ENCODE measurements around the gene CD81. TPM values are rescaled to one million over a fixed set of nuclear protein-coding genes. Genes with fewer than 3 reads are reported as not detected.

Gene CD81
- total RNA-seq, 1 experiment from 2014 or later = 237 TPM

DNA sequence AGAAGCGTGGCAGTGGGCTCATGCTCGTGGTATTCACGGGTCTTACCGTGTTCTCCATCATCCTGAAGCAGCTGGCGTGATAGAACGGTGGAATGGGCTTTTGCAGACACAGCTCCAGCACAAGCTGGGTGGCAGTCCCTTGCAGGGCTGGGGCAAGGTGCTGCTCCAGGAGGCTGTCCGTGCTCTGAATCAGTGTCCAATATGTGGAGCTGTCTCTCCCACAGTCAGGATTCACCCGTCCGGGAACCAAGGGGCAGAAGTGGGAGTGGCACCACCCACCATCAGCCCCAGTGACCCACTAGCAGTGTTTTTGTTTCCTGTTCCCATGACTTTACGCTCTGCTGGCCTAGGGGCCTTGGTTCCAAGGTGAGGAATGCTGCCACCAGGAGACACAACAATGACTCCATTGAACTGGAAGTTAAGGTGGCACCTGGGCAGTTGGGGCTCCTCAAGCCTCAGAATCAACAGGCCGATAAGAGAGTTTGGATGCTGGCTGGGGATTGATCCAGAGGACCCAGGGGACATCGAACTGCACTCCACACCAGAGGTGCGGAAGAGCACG lies 16.9 kb upstream of the CD81 start:
- no peak overlapping the region for H3K4me3 Mint-ChIP-seq
- ChIA-PET POLR2A (no interaction called here), CTCF (no interaction called here)
- peaks cover 23% of the 10 kb centered on the region for H3K27me3 Mint-ChIP-seq (ENCODE audit: low read depth)
- no peak for TF ChIP-seq ETV6 (CRISPR knock-in tag; IDR thresholded peaks at IDR 0.05)
- TF ChIP-seq, protein P1, sequence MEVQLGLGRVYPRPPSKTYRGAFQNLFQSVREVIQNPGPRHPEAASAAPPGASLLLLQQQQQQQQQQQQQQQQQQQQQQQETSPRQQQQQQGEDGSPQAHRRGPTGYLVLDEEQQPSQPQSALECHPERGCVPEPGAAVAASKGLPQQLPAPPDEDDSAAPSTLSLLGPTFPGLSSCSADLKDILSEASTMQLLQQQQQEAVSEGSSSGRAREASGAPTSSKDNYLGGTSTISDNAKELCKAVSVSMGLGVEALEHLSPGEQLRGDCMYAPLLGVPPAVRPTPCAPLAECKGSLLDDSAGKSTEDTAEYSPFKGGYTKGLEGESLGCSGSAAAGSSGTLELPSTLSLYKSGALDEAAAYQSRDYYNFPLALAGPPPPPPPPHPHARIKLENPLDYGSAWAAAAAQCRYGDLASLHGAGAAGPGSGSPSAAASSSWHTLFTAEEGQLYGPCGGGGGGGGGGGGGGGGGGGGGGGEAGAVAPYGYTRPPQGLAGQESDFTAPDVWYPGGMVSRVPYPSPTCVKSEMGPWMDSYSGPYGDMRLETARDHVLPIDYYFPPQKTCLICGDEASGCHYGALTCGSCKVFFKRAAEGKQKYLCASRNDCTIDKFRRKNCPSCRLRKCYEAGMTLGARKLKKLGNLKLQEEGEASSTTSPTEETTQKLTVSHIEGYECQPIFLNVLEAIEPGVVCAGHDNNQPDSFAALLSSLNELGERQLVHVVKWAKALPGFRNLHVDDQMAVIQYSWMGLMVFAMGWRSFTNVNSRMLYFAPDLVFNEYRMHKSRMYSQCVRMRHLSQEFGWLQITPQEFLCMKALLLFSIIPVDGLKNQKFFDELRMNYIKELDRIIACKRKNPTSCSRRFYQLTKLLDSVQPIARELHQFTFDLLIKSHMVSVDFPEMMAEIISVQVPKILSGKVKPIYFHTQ (CRISPR knock-in tag; IDR thresholded peaks at IDR 0.05) = no peak
- TF ChIP-seq EMX1 (CRISPR knock-in tag; IDR thresholded peaks at IDR 0.05) = no peak
- no peak for TF ChIP-seq CBFB (CRISPR knock-in tag; IDR thresholded peaks at IDR 0.05; ENCODE audit: low read depth)
- TF ChIP-seq, protein P2, sequence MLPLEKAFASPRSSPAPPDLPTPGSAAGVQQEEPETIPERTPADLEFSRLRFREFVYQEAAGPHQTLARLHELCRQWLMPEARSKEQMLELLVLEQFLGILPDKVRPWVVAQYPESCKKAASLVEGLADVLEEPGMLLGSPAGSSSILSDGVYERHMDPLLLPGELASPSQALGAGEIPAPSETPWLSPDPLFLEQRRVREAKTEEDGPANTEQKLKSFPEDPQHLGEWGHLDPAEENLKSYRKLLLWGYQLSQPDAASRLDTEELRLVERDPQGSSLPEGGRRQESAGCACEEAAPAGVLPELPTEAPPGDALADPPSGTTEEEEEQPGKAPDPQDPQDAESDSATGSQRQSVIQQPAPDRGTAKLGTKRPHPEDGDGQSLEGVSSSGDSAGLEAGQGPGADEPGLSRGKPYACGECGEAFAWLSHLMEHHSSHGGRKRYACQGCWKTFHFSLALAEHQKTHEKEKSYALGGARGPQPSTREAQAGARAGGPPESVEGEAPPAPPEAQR (CRISPR knock-in tag; IDR thresholded peaks at IDR 0.05) = no peak
- no peak for TF ChIP-seq ZNF396 (CRISPR knock-in tag; IDR thresholded peaks at IDR 0.05; ENCODE audit: borderline replicate concordance)
- no peak for TF ChIP-seq ZNF423 (CRISPR knock-in tag; IDR thresholded peaks at IDR 0.05)
- TF ChIP-seq, protein P3, sequence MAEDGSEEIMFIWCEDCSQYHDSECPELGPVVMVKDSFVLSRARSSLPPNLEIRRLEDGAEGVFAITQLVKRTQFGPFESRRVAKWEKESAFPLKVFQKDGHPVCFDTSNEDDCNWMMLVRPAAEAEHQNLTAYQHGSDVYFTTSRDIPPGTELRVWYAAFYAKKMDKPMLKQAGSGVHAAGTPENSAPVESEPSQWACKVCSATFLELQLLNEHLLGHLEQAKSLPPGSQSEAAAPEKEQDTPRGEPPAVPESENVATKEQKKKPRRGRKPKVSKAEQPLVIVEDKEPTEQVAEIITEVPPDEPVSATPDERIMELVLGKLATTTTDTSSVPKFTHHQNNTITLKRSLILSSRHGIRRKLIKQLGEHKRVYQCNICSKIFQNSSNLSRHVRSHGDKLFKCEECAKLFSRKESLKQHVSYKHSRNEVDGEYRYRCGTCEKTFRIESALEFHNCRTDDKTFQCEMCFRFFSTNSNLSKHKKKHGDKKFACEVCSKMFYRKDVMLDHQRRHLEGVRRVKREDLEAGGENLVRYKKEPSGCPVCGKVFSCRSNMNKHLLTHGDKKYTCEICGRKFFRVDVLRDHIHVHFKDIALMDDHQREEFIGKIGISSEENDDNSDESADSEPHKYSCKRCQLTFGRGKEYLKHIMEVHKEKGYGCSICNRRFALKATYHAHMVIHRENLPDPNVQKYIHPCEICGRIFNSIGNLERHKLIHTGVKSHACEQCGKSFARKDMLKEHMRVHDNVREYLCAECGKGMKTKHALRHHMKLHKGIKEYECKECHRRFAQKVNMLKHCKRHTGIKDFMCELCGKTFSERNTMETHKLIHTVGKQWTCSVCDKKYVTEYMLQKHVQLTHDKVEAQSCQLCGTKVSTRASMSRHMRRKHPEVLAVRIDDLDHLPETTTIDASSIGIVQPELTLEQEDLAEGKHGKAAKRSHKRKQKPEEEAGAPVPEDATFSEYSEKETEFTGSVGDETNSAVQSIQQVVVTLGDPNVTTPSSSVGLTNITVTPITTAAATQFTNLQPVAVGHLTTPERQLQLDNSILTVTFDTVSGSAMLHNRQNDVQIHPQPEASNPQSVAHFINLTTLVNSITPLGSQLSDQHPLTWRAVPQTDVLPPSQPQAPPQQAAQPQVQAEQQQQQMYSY (CRISPR knock-in tag; IDR thresholded peaks at IDR 0.05) = no peak
- TF ChIP-seq SMAD4 (CRISPR knock-in tag; IDR thresholded peaks at IDR 0.05) = no peak
- TF ChIP-seq, protein P4, sequence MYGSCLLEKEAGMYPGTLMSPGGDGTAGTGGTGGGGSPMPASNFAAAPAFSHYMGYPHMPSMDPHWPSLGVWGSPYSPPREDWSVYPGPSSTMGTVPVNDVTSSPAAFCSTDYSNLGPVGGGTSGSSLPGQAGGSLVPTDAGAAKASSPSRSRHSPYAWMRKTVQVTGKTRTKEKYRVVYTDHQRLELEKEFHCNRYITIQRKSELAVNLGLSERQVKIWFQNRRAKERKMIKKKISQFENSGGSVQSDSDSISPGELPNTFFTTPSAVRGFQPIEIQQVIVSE (CRISPR knock-in tag; IDR thresholded peaks at IDR 0.05; ENCODE audit: borderline replicate concordance) = no peak
- no peak for TF ChIP-seq RELA (CRISPR knock-in tag; IDR thresholded peaks at IDR 0.05; ENCODE audit: borderline replicate concordance)
- TF ChIP-seq, protein P5, sequence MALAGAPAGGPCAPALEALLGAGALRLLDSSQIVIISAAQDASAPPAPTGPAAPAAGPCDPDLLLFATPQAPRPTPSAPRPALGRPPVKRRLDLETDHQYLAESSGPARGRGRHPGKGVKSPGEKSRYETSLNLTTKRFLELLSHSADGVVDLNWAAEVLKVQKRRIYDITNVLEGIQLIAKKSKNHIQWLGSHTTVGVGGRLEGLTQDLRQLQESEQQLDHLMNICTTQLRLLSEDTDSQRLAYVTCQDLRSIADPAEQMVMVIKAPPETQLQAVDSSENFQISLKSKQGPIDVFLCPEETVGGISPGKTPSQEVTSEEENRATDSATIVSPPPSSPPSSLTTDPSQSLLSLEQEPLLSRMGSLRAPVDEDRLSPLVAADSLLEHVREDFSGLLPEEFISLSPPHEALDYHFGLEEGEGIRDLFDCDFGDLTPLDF (CRISPR knock-in tag; IDR thresholded peaks at IDR 0.05) = no peak
- no peak overlapping the region for H3K27ac Mint-ChIP-seq
- H3K36me3 Mint-ChIP-seq = peaks cover 2% of the 10 kb centered on the region; the same call in 1 of the 2 replicates
- H3K4me1 Mint-ChIP-seq = no peaks in the 10 kb centered on the region
- peaks cover 15% of the 10 kb centered on the region for H3K9me3 Mint-ChIP-seq
- no peak for ATAC-seq
- DNase-seq (ENCODE audit: low spot score) = no peak

DNA sequence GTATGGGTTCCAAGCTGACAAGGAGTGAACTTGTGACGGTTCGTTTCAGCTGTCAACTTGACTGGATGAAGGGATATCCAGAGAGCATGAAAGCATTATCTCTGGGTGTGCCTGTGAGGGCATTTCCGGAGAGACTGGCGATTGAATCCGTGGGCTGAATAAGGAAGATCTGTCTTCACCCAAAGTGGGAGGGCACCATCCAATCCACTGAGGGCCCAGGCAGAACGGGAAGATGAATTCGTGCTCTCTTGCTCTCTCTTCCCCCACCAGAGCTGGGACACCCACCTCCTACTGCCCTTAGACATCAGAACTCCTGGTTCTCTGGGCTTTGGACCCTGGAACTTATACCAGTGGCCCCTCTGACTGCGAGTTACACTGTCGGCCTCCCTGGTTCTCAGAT lies 15.5 kb upstream of the CD81 start:
- H3K4me3 Mint-ChIP-seq = no peak overlapping the region
- H3K4me1 Mint-ChIP-seq = no peaks in the 10 kb centered on the region
- ATAC-seq (no peak), DNase-seq (ENCODE audit: low spot score) (no peak)
- H3K27me3 Mint-ChIP-seq (ENCODE audit: low read depth) = peaks cover 17% of the 10 kb centered on the region
- POLR2A ChIA-PET = no interaction called here
- peaks cover 6% of the 10 kb centered on the region for H3K9me3 Mint-ChIP-seq
- no peak overlapping the region for H3K27ac Mint-ChIP-seq
- H3K36me3 Mint-ChIP-seq = no peaks in the 10 kb centered on the region
- TF ChIP-seq, protein P6, sequence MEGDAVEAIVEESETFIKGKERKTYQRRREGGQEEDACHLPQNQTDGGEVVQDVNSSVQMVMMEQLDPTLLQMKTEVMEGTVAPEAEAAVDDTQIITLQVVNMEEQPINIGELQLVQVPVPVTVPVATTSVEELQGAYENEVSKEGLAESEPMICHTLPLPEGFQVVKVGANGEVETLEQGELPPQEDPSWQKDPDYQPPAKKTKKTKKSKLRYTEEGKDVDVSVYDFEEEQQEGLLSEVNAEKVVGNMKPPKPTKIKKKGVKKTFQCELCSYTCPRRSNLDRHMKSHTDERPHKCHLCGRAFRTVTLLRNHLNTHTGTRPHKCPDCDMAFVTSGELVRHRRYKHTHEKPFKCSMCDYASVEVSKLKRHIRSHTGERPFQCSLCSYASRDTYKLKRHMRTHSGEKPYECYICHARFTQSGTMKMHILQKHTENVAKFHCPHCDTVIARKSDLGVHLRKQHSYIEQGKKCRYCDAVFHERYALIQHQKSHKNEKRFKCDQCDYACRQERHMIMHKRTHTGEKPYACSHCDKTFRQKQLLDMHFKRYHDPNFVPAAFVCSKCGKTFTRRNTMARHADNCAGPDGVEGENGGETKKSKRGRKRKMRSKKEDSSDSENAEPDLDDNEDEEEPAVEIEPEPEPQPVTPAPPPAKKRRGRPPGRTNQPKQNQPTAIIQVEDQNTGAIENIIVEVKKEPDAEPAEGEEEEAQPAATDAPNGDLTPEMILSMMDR (IDR thresholded peaks at IDR 0.05) = no peak
- TF ChIP-seq, protein P7, sequence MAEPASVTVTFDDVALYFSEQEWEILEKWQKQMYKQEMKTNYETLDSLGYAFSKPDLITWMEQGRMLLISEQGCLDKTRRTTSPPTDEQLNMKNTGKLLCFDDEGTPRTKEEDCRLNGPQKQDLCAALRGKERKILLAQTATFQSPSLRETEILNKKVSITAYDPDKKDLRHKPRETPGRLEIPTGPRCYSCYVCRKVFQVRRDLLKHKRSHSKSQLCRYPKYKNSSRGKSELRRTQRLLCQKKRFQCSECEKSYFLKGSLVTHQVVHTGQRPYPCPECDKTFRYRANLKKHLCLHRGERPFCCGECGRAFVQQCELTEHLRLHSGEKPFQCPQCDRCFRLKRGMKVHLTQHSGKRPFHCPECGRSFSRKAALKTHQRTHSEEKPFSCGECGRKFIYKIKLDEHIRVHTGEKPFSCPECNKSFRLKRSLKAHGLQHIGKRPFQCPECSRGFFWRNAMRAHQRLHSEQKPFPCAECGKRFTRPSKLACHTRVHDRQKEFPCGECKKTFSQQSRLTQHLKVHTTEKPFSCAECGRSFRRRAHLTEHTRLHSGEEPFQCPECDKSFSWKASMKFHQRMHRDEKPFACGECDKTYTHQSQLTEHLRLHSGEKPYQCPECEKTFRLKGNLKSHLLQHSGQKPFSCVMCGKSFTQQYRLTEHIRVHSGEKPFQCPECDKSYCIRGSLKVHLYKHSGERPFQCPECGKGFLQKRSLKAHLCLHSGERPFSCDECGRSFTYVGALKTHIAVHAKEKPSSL (CRISPR knock-in tag; conservative IDR thresholded peaks at IDR 0.05) = no peak
- CTCF ChIA-PET = no interaction called here

Data from WTC11 (cell line).